Vagina (tissue), 2 donors: Measurements from ENCODE around the gene REV3L.

Experiments used
- POLR2A ChIP-seq, 2 donors: fragments of 450-650 bp; IDR thresholded peaks; one replicate each; pipeline ENCODE4 v1.6.1; 2017; ENCODE audit warnings: antibody characterized with exemption in 2 of 2, mild to moderate bottlenecking in 2 of 2, moderate library complexity in 2 of 2
- TF ChIP-seq, protein P1 (sequence below), 3 experiments: fragments of 450-650 bp in 2 of 3; fragments of 200-600 bp in 1 of 3; sonication (generic) in 1 of 3; IDR thresholded peaks; one replicate each; pipeline ENCODE4 v1.5.1; 2017 to 2019; ENCODE audit warnings: antibody characterized with exemption in 3 of 3, mild to moderate bottlenecking in 2 of 3, moderate library complexity in 2 of 3

DNA sequence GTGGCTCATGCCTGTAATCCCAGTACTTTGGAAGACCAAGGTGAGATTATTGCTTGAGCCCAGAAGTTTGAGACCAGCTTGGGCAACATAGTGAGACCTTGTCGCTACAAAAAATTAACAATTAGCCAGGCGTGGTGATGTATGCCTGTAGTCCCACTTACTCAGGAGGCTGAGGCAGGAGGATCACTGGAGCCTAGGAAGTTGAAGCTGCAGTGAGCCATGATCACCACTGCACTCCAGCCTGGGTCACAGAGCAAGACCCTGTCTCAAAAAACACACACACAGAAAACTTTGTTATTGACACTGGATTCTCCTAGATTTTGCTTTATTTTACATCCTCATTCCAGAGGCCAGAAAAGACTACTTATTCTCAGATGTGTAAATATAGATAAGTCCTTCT is 9.5 kb upstream of the REV3L start:
- TF ChIP-seq, protein P1, sequence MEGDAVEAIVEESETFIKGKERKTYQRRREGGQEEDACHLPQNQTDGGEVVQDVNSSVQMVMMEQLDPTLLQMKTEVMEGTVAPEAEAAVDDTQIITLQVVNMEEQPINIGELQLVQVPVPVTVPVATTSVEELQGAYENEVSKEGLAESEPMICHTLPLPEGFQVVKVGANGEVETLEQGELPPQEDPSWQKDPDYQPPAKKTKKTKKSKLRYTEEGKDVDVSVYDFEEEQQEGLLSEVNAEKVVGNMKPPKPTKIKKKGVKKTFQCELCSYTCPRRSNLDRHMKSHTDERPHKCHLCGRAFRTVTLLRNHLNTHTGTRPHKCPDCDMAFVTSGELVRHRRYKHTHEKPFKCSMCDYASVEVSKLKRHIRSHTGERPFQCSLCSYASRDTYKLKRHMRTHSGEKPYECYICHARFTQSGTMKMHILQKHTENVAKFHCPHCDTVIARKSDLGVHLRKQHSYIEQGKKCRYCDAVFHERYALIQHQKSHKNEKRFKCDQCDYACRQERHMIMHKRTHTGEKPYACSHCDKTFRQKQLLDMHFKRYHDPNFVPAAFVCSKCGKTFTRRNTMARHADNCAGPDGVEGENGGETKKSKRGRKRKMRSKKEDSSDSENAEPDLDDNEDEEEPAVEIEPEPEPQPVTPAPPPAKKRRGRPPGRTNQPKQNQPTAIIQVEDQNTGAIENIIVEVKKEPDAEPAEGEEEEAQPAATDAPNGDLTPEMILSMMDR (IDR thresholded peaks at IDR 0.05), result no peak
- no peak for TF ChIP-seq POLR2A (IDR thresholded peaks at IDR 0.05)
